Measurements from ENCODE around the gene FAM221B. TPM values are rescaled to one million over a fixed set of nuclear protein-coding genes. Genes with fewer than 3 reads are reported as not detected.

Gene FAM221B
- total RNA-seq, 3 donors from 2014 or later (not counting 1 experiment from before 2014, with no cell fraction given) = not detected

DNA sequence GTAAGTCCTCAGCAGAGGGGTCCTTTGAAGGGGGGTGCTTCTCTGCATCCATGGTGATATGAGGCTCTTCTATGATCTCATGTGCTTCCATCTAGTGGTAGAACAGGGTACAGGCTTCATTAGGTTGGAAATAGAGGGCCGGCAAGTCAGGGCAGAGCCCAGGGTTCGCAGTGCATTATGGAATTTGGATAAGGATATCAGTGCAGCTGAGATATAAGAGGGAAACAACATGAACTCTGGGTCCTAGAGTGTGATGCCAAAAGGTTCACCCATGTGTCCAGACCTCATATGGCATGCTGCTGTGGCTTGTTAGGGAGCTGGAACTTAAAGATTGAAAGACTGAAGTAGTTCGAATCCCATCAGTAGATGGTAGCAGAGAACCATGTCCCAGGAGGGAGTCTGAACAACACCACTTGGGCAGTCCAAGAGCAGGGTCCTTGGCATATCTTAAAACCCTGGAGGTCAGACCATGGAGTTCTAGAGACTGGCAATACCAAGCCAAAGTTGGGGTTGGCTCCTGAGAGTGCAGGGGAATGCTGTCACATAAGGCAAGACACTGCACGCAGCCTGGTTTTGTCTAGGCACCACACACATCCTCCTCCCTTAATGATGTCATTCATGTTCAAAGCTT, 2.3 kb downstream of the FAM221B start:
- Mint-ChIP-seq H3K36me3 (no peaks in the 10 kb centered on the region), H3K4me3 (peak overlapping the region; percentile 54), H3K27ac (peak overlapping the region; percentile 9 to 12), H3K27me3 (ENCODE audit: low read depth in 2 of 2) (no peaks in the 10 kb centered on the region), H3K4me1 (peaks cover 27 to 33% of the 10 kb centered on the region in 2 donors), H3K9me3 (no peaks in the 10 kb centered on the region)
- no peaks in the 10 kb centered on the region for H3K9me3 ChIP-seq (ENCODE audit: control insufficient read depth, insufficient read depth, low read length)
- no peak overlapping the region for H3K4me3 ChIP-seq (ENCODE audit: low read length)
- no peaks in the 10 kb centered on the region for H3K36me3 ChIP-seq (ENCODE audit: control insufficient read depth, insufficient read depth, low read length)
- ATAC-seq = peak; percentile 36 to 49 (median 45)
- peak in 1 of 2 donors; percentile 78 for DNase-seq
- H3K27ac ChIP-seq (ENCODE audit: low read length) = no peak overlapping the region
- intact Hi-C loops (cut with micrococcal nuclease) = loop anchor here (1.0 to 5.0 kb wide), 4 partner anchors 11 to 224 kb away; partner anchors contain the start of gene HINT2
- peaks cover 15% of the 10 kb centered on the region for H3K4me1 ChIP-seq (ENCODE audit: control insufficient read depth, insufficient read depth, low read length)
- no peaks in the 10 kb centered on the region for H3K27me3 ChIP-seq (ENCODE audit: control insufficient read depth, insufficient read depth, low read length)
- TF ChIP-seq, protein P1, sequence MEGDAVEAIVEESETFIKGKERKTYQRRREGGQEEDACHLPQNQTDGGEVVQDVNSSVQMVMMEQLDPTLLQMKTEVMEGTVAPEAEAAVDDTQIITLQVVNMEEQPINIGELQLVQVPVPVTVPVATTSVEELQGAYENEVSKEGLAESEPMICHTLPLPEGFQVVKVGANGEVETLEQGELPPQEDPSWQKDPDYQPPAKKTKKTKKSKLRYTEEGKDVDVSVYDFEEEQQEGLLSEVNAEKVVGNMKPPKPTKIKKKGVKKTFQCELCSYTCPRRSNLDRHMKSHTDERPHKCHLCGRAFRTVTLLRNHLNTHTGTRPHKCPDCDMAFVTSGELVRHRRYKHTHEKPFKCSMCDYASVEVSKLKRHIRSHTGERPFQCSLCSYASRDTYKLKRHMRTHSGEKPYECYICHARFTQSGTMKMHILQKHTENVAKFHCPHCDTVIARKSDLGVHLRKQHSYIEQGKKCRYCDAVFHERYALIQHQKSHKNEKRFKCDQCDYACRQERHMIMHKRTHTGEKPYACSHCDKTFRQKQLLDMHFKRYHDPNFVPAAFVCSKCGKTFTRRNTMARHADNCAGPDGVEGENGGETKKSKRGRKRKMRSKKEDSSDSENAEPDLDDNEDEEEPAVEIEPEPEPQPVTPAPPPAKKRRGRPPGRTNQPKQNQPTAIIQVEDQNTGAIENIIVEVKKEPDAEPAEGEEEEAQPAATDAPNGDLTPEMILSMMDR (IDR thresholded peaks at IDR 0.05) = peak; percentile 71
- WGBS (ENCODE audit: insufficient coverage) = 28% methylated on average over 4 of the region's 4 CpGs

DNA sequence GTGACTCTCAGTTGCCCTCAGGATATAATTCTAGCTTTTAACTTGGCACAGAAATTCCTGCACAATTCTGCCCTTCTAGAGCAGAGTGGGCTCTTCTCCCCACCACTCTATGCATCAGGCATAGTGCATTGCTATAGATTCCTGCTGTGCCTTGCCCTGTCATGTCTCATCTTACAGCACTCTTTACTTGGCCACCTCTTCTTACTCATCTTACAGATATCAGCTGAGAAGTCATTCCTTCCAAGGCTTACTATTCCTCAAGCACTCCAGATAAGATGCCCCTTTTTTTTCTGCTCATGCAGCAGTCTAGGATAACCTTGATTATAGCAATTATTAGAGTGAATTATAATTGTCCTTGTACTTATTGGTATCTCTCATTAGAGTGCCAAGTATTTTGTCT, 5.6 kb downstream of the FAM221B start:
- Mint-ChIP-seq H3K9me3 (no peaks in the 10 kb centered on the region), H3K4me3 (no peak overlapping the region), H3K27me3 (ENCODE audit: low read depth in 2 of 2) (no peaks in the 10 kb centered on the region), H3K27ac (no peak overlapping the region), H3K4me1 (peaks cover 5 to 9% of the 10 kb centered on the region in 2 donors), H3K36me3 (no peaks in the 10 kb centered on the region)
- H3K27ac ChIP-seq (ENCODE audit: low read length) = no peak overlapping the region
- TF ChIP-seq, protein P1 (IDR thresholded peaks at IDR 0.05) = no peak
- no peak overlapping the region for H3K4me3 ChIP-seq (ENCODE audit: low read length)
- H3K27me3 ChIP-seq (ENCODE audit: control insufficient read depth, insufficient read depth, low read length) = no peaks in the 10 kb centered on the region
- DNase-seq (no peak), ATAC-seq (no peak)
- no peaks in the 10 kb centered on the region for H3K36me3 ChIP-seq (ENCODE audit: control insufficient read depth, insufficient read depth, low read length)
- H3K9me3 ChIP-seq (ENCODE audit: control insufficient read depth, insufficient read depth, low read length) = no peaks in the 10 kb centered on the region
- intact Hi-C loops (cut with micrococcal nuclease) = no loop called here
- no peaks in the 10 kb centered on the region for H3K4me1 ChIP-seq (ENCODE audit: control insufficient read depth, insufficient read depth, low read length)

DNA sequence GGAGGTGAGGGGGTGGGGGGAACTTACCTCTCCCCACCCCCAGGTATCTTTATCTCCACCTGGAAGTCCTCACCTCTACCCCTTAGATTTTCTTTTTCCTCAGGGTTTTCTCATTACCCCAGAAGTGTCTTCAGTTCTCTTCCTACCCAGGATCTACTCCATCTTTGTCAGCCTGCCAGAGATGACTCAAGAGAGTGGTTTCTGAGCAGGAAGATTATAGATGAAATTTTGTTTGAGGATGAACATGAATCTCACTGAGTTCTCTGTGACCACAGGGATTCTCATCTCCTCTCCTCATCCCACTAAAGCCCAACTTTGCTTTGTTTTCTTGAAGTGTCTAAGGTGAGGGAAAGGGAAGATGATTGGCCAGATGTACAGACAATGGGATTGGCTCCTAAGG, 8.5 kb downstream of the FAM221B start:
- intact Hi-C loops (cut with micrococcal nuclease) = no loop called here
- Histone ChIP-seq H3K27me3 (ENCODE audit: control insufficient read depth, insufficient read depth, low read length) (no peaks in the 10 kb centered on the region), H3K9me3 (ENCODE audit: control insufficient read depth, insufficient read depth, low read length) (no peaks in the 10 kb centered on the region), H3K27ac (ENCODE audit: low read length) (no peak overlapping the region), H3K36me3 (ENCODE audit: control insufficient read depth, insufficient read depth, low read length) (no peaks in the 10 kb centered on the region), H3K4me3 (ENCODE audit: low read length) (no peak overlapping the region), H3K4me1 (ENCODE audit: control insufficient read depth, insufficient read depth, low read length) (peaks cover 3% of the 10 kb centered on the region)
- Mint-ChIP-seq H3K27ac (no peak overlapping the region), H3K4me1 (peaks cover 8 to 14% of the 10 kb centered on the region in 2 donors), H3K9me3 (no peaks in the 10 kb centered on the region), H3K27me3 (ENCODE audit: low read depth in 2 of 2) (no peaks in the 10 kb centered on the region), H3K36me3 (no peaks in the 10 kb centered on the region), H3K4me3 (no peak overlapping the region)
- ATAC-seq (no peak), DNase-seq (no peak)
- TF ChIP-seq, protein P1 (IDR thresholded peaks at IDR 0.05) = no peak

DNA sequence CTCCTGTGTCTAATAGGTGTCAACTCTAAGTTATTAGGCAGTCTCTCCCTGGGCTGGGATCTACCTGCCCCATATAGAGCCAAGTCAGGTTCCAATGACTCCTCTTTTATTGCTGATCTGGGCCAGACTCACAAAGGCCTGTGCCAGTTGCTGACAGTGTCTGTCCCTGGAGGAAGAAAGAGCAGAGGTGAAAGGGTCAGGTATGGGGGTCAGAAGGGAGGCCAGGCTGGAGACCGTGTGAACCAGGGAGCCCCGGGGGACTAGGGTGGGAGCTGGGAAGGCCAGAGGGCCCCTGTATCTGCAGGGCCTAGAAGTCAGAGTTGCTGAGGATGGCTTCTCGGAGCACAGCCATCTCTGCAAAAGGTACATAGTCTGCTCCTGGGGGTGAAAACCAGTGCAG, 10.2 kb downstream of the FAM221B start:
- Mint-ChIP-seq H3K36me3 (no peaks in the 10 kb centered on the region), H3K9me3 (no peaks in the 10 kb centered on the region), H3K4me3 (no peak overlapping the region), H3K27me3 (ENCODE audit: low read depth in 2 of 2) (no peaks in the 10 kb centered on the region), H3K4me1 (peaks cover 19 to 28% of the 10 kb centered on the region in 2 donors), H3K27ac (no peak overlapping the region)
- H3K36me3 ChIP-seq (ENCODE audit: control insufficient read depth, insufficient read depth, low read length) = no peaks in the 10 kb centered on the region
- no peak overlapping the region for H3K27ac ChIP-seq (ENCODE audit: low read length)
- WGBS (ENCODE audit: insufficient coverage) = 89% methylated on average over 3 of the region's 3 CpGs
- no peaks in the 10 kb centered on the region for H3K27me3 ChIP-seq (ENCODE audit: control insufficient read depth, insufficient read depth, low read length)
- peaks cover 13% of the 10 kb centered on the region for H3K4me1 ChIP-seq (ENCODE audit: control insufficient read depth, insufficient read depth, low read length)
- ATAC-seq (no peak), DNase-seq (no peak)
- intact Hi-C loops (cut with micrococcal nuclease) = loop anchor here (10.0 kb wide), 2 partner anchors 326 to 704 kb away; partner anchors contain the start of gene ATOSB
- TF ChIP-seq, protein P1 (IDR thresholded peaks at IDR 0.05) = no peak
- no peaks in the 10 kb centered on the region for H3K9me3 ChIP-seq (ENCODE audit: control insufficient read depth, insufficient read depth, low read length)
- no peak overlapping the region for H3K4me3 ChIP-seq (ENCODE audit: low read length)
